Cardiac muscle cell (in vitro differentiated cells and primary cell): ENCODE data around the gene RPS6KB1. TPM values are rescaled to one million over a fixed set of nuclear protein-coding genes. Genes with fewer than 3 reads are reported as not detected.
"Not testable (repeated sequence)": the region's sequence is repeated elsewhere in the genome, so short reads cannot be mapped to it uniquely, and the experiment has no call there.

Experiments used
- DNase-seq, 2 donors: peaks; one replicate each; pipeline versions ENCODE4 v3.0.0 to v3.0.0-alpha.2; 2010 to 2017; ENCODE audit warnings: low read depth in 1 of 2, low spot score in 1 of 2
- H3K27ac ChIP-seq: fragments of 200-600 bp; sonication (generic); 2 replicates; pipeline ENCODE4 v1.5.1; 2016
- H3K27me3 ChIP-seq: fragments of 200-600 bp; sonication (generic); 2 replicates; pipeline ENCODE4 v1.6.0; 2016; ENCODE audit warnings: control low read depth
- H3K36me3 ChIP-seq: fragments of 200-600 bp; sonication (generic); 2 replicates; pipeline ENCODE4 v1.5.1; 2016; ENCODE audit warnings: control low read depth
- H3K4me1 ChIP-seq: fragments of 200-600 bp; sonication (generic); 2 replicates; pipeline ENCODE4 v1.8.1; 2017; ENCODE audit warnings: low read depth, mild to moderate bottlenecking, mixed run types
- H3K4me3 ChIP-seq: fragments of 200-600 bp; sonication (generic); 2 replicates; pipeline ENCODE4 v1.5.1; 2016; ENCODE audit warnings: mild to moderate bottlenecking
- H3K9me3 ChIP-seq: fragments of 200-600 bp; sonication (generic); 2 replicates; pipeline ENCODE4 v1.5.1; 2017; ENCODE audit warnings: low read depth, mild to moderate bottlenecking, control low read depth
- CTCF ChIP-seq: IDR thresholded peaks from 2 replicates; pipeline ENCODE4 v1.5.1; 2012; ENCODE audit warnings: low read depth, mild to moderate bottlenecking, low read length
- polyA plus RNA-seq: library from polyadenylated mRNA; unstranded; fragments of >200 nt; fragmentation: Nextera tagmentation; extraction: Ambion mirVana; gene quantifications from 2 replicates; pipeline ENCODE4 v1.2.1, GENCODE V29; 2016
- total RNA-seq: library from RNA; depleted of rRNA; stranded (reverse); fragments of >200 nt; gene quantifications from 2 replicates; pipeline ENCODE4 v1.2.3, GENCODE V29; 2016

The RPS6KB1 gene
- total and polyA plus RNA-seq, 2 experiments from 2014 or later: 19.2 to 103 TPM

- no peaks in the 10 kb centered on the region for H3K9me3 ChIP-seq
- peak in 1 of 2 donors; percentile 91 for DNase-seq
- TF ChIP-seq CTCF: no peak
- no peak overlapping the region for H3K4me3 ChIP-seq
- H3K4me1 ChIP-seq: peaks cover 7% of the 10 kb centered on the region
- H3K27ac ChIP-seq: no peak overlapping the region
- no peaks in the 10 kb centered on the region for H3K36me3 ChIP-seq
- H3K27me3 ChIP-seq: no peaks in the 10 kb centered on the region
Observed at GRCh38 chr17:59848778-59849177, 44.1 kb upstream of the RPS6KB1 start.

GRCh38 chr17:59850311-59850710 lies 42.6 kb upstream of the RPS6KB1 start:
- H3K36me3 ChIP-seq, H3K4me1 ChIP-seq, H3K27ac ChIP-seq, H3K27me3 ChIP-seq, H3K9me3 ChIP-seq, H3K4me3 ChIP-seq, DNase-seq: not testable (repeated sequence)

- Histone ChIP-seq H3K27ac (peak overlapping the region; percentile 21), H3K4me3 (no peak overlapping the region)
Observed at GRCh38 chr17:59851439-59852375, 41.2 kb upstream of the RPS6KB1 start.

GRCh38 chr17:59852847-59853167 lies 40.1 kb upstream of the RPS6KB1 start:
- H3K36me3 ChIP-seq, H3K4me1 ChIP-seq, H3K4me3 ChIP-seq, H3K27ac ChIP-seq, H3K27me3 ChIP-seq, DNase-seq, H3K9me3 ChIP-seq: not testable (repeated sequence)

More at GRCh38 chr17:59851439-59852375, 41.2 kb upstream of the RPS6KB1 start:
- H3K9me3 ChIP-seq: no peaks in the 10 kb centered on the region
- no peaks in the 10 kb centered on the region for H3K36me3 ChIP-seq
- H3K27me3 ChIP-seq: no peaks in the 10 kb centered on the region
- H3K4me1 ChIP-seq: peaks cover 2% of the 10 kb centered on the region
- peak in 1 of 2 donors; percentile 83 for DNase-seq
- TF ChIP-seq CTCF: no peak

- H3K27ac ChIP-seq: no peak overlapping the region
- TF ChIP-seq CTCF: peak; percentile 37
- DNase-seq: peak in 1 of 2 donors; percentile 76
Observed at GRCh38 chr17:59853168-59853918, 39.6 kb upstream of the RPS6KB1 start.

GRCh38 chr17:59853919-59854729 lies 38.8 kb upstream of the RPS6KB1 start:
- H3K27me3 ChIP-seq, H3K4me1 ChIP-seq, DNase-seq, H3K36me3 ChIP-seq, H3K4me3 ChIP-seq, H3K9me3 ChIP-seq, H3K27ac ChIP-seq: not testable (repeated sequence)

More at GRCh38 chr17:59853168-59853918, 39.6 kb upstream of the RPS6KB1 start:
- H3K36me3 ChIP-seq: no peaks in the 10 kb centered on the region
- H3K9me3 ChIP-seq: no peaks in the 10 kb centered on the region
- no peaks in the 10 kb centered on the region for H3K27me3 ChIP-seq
- H3K4me1 ChIP-seq: no peaks in the 10 kb centered on the region
- H3K4me3 ChIP-seq: no peak overlapping the region
